Natural killer cell (primary cell): ENCODE results near the gene PLEKHD1. TPM values are rescaled to one million over a fixed set of nuclear protein-coding genes. Genes with fewer than 3 reads are reported as not detected.

Experiments used
- ATAC-seq, 3 donors: fragments of 150-1000 bp in 2 of 3; fragments of 200-7000 bp in 1 of 3; cut with Tn5 transposase; 1 replicate in 1 of 3; 2 replicates in 2 of 3; pipeline ENCODE4 v1.10.0; 2021; ENCODE audit warnings: mild to moderate bottlenecking in 2 of 3, moderate library complexity in 2 of 3
- DNase-seq, 2 donors: peaks; one replicate each; pipeline versions ENCODE4 v3.0.0 to v3.0.0-alpha.2; 2013 to 2021; ENCODE audit warnings: mixed read lengths in 1 of 2
- H3K27ac ChIP-seq: one replicate; pipeline ENCODE4 v1.5.1; 2013; ENCODE audit warnings: mild to moderate bottlenecking, low read length
- H3K27me3 ChIP-seq: one replicate; pipeline ENCODE4 v1.6.1; 2013; ENCODE audit warnings: low read length; ENCODE audit not compliant: control insufficient read depth, insufficient read depth
- H3K36me3 ChIP-seq: one replicate; pipeline ENCODE4 v1.6.1; 2013; ENCODE audit warnings: low read length; ENCODE audit not compliant: control insufficient read depth, insufficient read depth
- H3K4me1 ChIP-seq: one replicate; pipeline ENCODE4 v1.6.1; 2013; ENCODE audit warnings: low read length; ENCODE audit not compliant: control insufficient read depth, insufficient read depth
- H3K4me3 ChIP-seq: one replicate; pipeline ENCODE4 v1.5.1; 2013; ENCODE audit warnings: low read length
- H3K9me3 ChIP-seq: one replicate; pipeline ENCODE4 v1.6.1; 2013; ENCODE audit warnings: low read length; ENCODE audit not compliant: control insufficient read depth, insufficient read depth
- H3K27ac Mint-ChIP-seq, 2 donors: one replicate each; pipeline ENCODE4 v1.8.0; 2022; ENCODE audit warnings: mild to moderate bottlenecking in 2 of 2, mixed read lengths in 2 of 2, moderate library complexity in 1 of 2
- H3K27me3 Mint-ChIP-seq, 2 donors: one replicate each; pipeline ENCODE4 v1.8.0; 2022; ENCODE audit warnings: low read depth in 2 of 2, mixed read lengths in 2 of 2
- H3K36me3 Mint-ChIP-seq: one replicate; pipeline ENCODE4 v1.8.0; 2022; ENCODE audit warnings: mixed read lengths
- H3K4me1 Mint-ChIP-seq, 2 donors: one replicate each; pipeline ENCODE4 v1.8.0; 2022; ENCODE audit warnings: mixed read lengths in 2 of 2
- H3K4me3 Mint-ChIP-seq: one replicate; pipeline ENCODE4 v1.8.0; 2022; ENCODE audit warnings: mild to moderate bottlenecking, moderate library complexity, mixed read lengths
- H3K9me3 Mint-ChIP-seq, 2 donors: one replicate each; pipeline ENCODE4 v1.8.0; 2022; ENCODE audit warnings: mixed read lengths in 2 of 2
- CTCF ChIP-seq: fragments of 200-600 bp; IDR thresholded peaks from one replicate; pipeline ENCODE4 v1.8.0; 2022; ENCODE audit warnings: antibody characterized with exemption
- WGBS: methylation state at CpG from one replicate; pipeline ENCODE4 v1.1.7; 2013; ENCODE audit warnings: missing lambda C conversion rate; ENCODE audit not compliant: insufficient coverage; 5-methylcytosine and 5-hydroxymethylcytosine counted together
- intact Hi-C: fragments of 100-400 bp; cut with micrococcal nuclease; formaldehyde crosslinking; loops from one replicate; pipeline ENCODE4 v1.14.2; 2022
- total RNA-seq, 4 donors: library from RNA; stranded (reverse); fragments of 120-200 nt in 1 of 4; gene quantifications; one replicate each; pipeline versions ENCODE4 v1.2.3 to v1.2.4, GENCODE V29; 2013 to 2022

Gene PLEKHD1
- total RNA-seq, 3 donors from 2014 or later (not counting 1 experiment from before 2014, with no cell fraction given) = 0.78 to 1.0 (median 0.93) TPM

- peaks cover 29 to 52% of the 10 kb centered on the region in 2 donors for H3K27me3 Mint-ChIP-seq
- ATAC-seq (no peak), DNase-seq (no peak)
- H3K4me1 Mint-ChIP-seq = peaks cover 14% of the 10 kb centered on the region in 2 donors
- no peaks in the 10 kb centered on the region for H3K27me3 ChIP-seq
- WGBS = 87% methylated on average over 4 of the region's 5 CpGs
- intact Hi-C loops = no loop called here
- H3K27ac Mint-ChIP-seq = no peak overlapping the region
- H3K9me3 Mint-ChIP-seq = no peaks in the 10 kb centered on the region
- H3K27ac ChIP-seq = no peak overlapping the region
- TF ChIP-seq CTCF = no peak
- no peaks in the 10 kb centered on the region for H3K4me1 ChIP-seq
- no peaks in the 10 kb centered on the region for H3K36me3 Mint-ChIP-seq
- H3K9me3 ChIP-seq = no peaks in the 10 kb centered on the region
- no peak overlapping the region for H3K4me3 ChIP-seq
- H3K36me3 ChIP-seq = no peaks in the 10 kb centered on the region
- no peak overlapping the region for H3K4me3 Mint-ChIP-seq
Measured at GRCh38 chr14:69540654-69541335, 56.3 kb downstream of the PLEKHD1 start.

GRCh38 chr14:69542311-69542710, 57.8 kb downstream of the PLEKHD1 start:
- Mint-ChIP-seq H3K27ac (no peak overlapping the region), H3K4me3 (no peak overlapping the region), H3K4me1 (peaks cover 14% of the 10 kb centered on the region in 2 donors), H3K27me3 (peaks cover 34 to 52% of the 10 kb centered on the region in 2 donors), H3K9me3 (no peaks in the 10 kb centered on the region), H3K36me3 (no peaks in the 10 kb centered on the region)
- Histone ChIP-seq H3K4me1 (no peaks in the 10 kb centered on the region), H3K36me3 (no peaks in the 10 kb centered on the region), H3K4me3 (no peak overlapping the region), H3K9me3 (no peaks in the 10 kb centered on the region), H3K27ac (no peak overlapping the region), H3K27me3 (no peaks in the 10 kb centered on the region)
- TF ChIP-seq CTCF = no peak
- no peak for ATAC-seq
- DNase-seq = no peak
- intact Hi-C loops = no loop called here
- 67% methylated on average over 1 of the region's 2 CpGs for WGBS

- peaks cover 14% of the 10 kb centered on the region in 2 donors for H3K4me1 Mint-ChIP-seq
- Histone ChIP-seq H3K27ac (no peak overlapping the region), H3K4me1 (peaks cover 3% of the 10 kb centered on the region), H3K36me3 (no peaks in the 10 kb centered on the region), H3K27me3 (no peaks in the 10 kb centered on the region), H3K4me3 (no peak overlapping the region), H3K9me3 (no peaks in the 10 kb centered on the region)
- intact Hi-C loops = no loop called here
- peaks cover 37 to 43% of the 10 kb centered on the region in 2 donors for H3K27me3 Mint-ChIP-seq
- no peak for TF ChIP-seq CTCF
- ATAC-seq = peak; percentile 26 to 62 (median 59)
- peak in 1 of 2 donors; percentile 33 for DNase-seq
- no peaks in the 10 kb centered on the region for H3K36me3 Mint-ChIP-seq
- no peak overlapping the region for H3K4me3 Mint-ChIP-seq
- 41% methylated on average over 12 of the region's 12 CpGs for WGBS
- peak overlapping the region in 1 of 2 donors; percentile 29 for H3K27ac Mint-ChIP-seq
- no peaks in the 10 kb centered on the region for H3K9me3 Mint-ChIP-seq
Measured at GRCh38 chr14:69543341-69544115, 59.0 kb downstream of the PLEKHD1 start.
